Heart left ventricle (tissue), 16 donors: ENCODE results near the gene SYNGR1. TPM values are rescaled to one million over a fixed set of nuclear protein-coding genes. Genes with fewer than 3 reads are reported as not detected.

Experiments used
- ATAC-seq, 4 donors: fragments of 200-7000 bp; cut with Tn5 transposase; one replicate each; pipeline ENCODE4 v1.9.1; 2020 to 2022; ENCODE audit warnings: moderate library complexity in 4 of 4, mild to moderate bottlenecking in 3 of 4, moderate number of reproducible peaks in 1 of 4
- DNase-seq, 5 donors: peaks; one replicate each; pipeline ENCODE4 v3.0.0-alpha.2; 2020
- H3K27ac ChIP-seq, 12 donors: fragments of 200-600 bp; sonication (generic) in 4 of 12; one replicate each; pipeline versions ENCODE4 v1.5.0 to v1.8.0; 2016 to 2022; ENCODE audit warnings: mild to moderate bottlenecking in 2 of 12
- H3K27me3 ChIP-seq, 9 donors: fragments of 200-600 bp; sonication (generic) in 2 of 9; one replicate each; pipeline versions ENCODE4 v1.5.1 to v1.8.0; 2016 to 2022; ENCODE audit warnings: mild to moderate bottlenecking in 3 of 9
- H3K36me3 ChIP-seq, 9 donors: fragments of 200-600 bp; sonication (generic) in 2 of 9; one replicate each; pipeline versions ENCODE4 v1.5.0 to v1.8.0; 2018 to 2022; ENCODE audit warnings: mild to moderate bottlenecking in 2 of 9
- H3K4me1 ChIP-seq, 12 donors: fragments of 200-600 bp; sonication (generic) in 4 of 12; one replicate each; pipeline versions ENCODE4 v1.5.0 to v1.8.0; 2016 to 2022; ENCODE audit warnings: mild to moderate bottlenecking in 3 of 12
- H3K4me3 ChIP-seq, 12 donors: fragments of 200-600 bp; sonication (generic) in 4 of 12; one replicate each; pipeline versions ENCODE4 v1.5.0 to v1.8.0; 2017 to 2022; ENCODE audit warnings: mild to moderate bottlenecking in 9 of 12, moderate library complexity in 4 of 12
- H3K9me3 ChIP-seq, 12 donors: fragments of 200-600 bp; sonication (generic) in 4 of 12; one replicate each; pipeline versions ENCODE4 v1.5.0 to v1.8.0; 2016 to 2022; ENCODE audit warnings: mild to moderate bottlenecking in 1 of 12
- POLR2A ChIP-seq, 2 donors: fragments of 450-650 bp; IDR thresholded peaks; one replicate each; pipeline ENCODE4 v1.6.1; 2017; ENCODE audit warnings: antibody characterized with exemption in 2 of 2, mild to moderate bottlenecking in 2 of 2, moderate library complexity in 2 of 2
- WGBS, 4 donors: extraction: QIAGEN DNeasy Blood & Tissue Kit in 2 of 4; methylation state at CpG; one replicate each; pipeline versions ENCODE4 v1.1.5 to v1.1.7; 2013 to 2018; 5-methylcytosine and 5-hydroxymethylcytosine counted together
- intact Hi-C, 10 donors: fragments of 100-400 bp; cut with DNase I; formaldehyde crosslinking; loops; one replicate each; pipeline versions ENCODE4 v1.11.1 to v1.14.2; 2022
- polyA plus RNA-seq, 2 donors: library from polyadenylated mRNA; stranded (reverse); fragments of 200-250 nt; gene quantifications; one replicate each; pipeline ENCODE4 v1.2.3, GENCODE V29; 2013
- total RNA-seq, 9 donors: library from RNA; depleted of rRNA in 2 of 9; stranded (reverse); fragments of >200 nt in 2 of 9; fragmentation: NEBNext Ultra II Directional in 3 of 9; extraction: Animal tissue kit (Norgen Biotek cat#: 25700) in 3 of 9; gene quantifications; one replicate each; pipeline versions ENCODE4 v1.1.0 to v1.2.4, GENCODE V29; 2016 to 2023
- TF ChIP-seq, protein P1 (sequence below), 12 donors: fragments of 200-600 bp; sonication (generic) in 4 of 12; IDR thresholded peaks; one replicate each; pipeline versions ENCODE4 v1.5.0 to v1.8.0; 2018 to 2022; ENCODE audit warnings: antibody characterized with exemption in 12 of 12, mild to moderate bottlenecking in 5 of 12
- donor health status: ischemic (EF 13 %, LVEDD 7.1; RV severe dilation, severe dysfunction).
- donor health status: healthy with polysubstance abuse.
- donor health status: DM: no; HTN: yes; CAD: no.
- donor health status: DM: no; HTN: no; CAD: no.
- donor health status: ischemic (EF 25% LVEDD 6.9; RV normal size, moderate dysfunction).
- donor health status: ischemic (EF 25% LVEDD 5.7; RV mildly dilated, moderate dysfunction).
- donor health status: healthy.
- donor health status: DM: yes; HTN: yes; CAD: no.
- donor health status: ischemic (EF 35%, LVEDD 5.7; RV mildly dilated, moderate dysfunction).
- donor health status: nonischemic (EF 11% LVEDD 7.7; RV severe dilation, severe dysfunction).
- donor health status: DM: yes; HTN: yes; CAD: no.
- donor health status: PGD.
- donor health status: ischemic (EF 29% LVEDD 5.4; RV normal size, mild dysfunction).
- donor health status: nonischemic (EF 23%, LVEDD 6.1; RV moderate dilation, normal function).

Gene SYNGR1
- total and polyA plus RNA-seq, 11 donors, result 20.0 to 49.9 (median 39.3) TPM

DNA sequence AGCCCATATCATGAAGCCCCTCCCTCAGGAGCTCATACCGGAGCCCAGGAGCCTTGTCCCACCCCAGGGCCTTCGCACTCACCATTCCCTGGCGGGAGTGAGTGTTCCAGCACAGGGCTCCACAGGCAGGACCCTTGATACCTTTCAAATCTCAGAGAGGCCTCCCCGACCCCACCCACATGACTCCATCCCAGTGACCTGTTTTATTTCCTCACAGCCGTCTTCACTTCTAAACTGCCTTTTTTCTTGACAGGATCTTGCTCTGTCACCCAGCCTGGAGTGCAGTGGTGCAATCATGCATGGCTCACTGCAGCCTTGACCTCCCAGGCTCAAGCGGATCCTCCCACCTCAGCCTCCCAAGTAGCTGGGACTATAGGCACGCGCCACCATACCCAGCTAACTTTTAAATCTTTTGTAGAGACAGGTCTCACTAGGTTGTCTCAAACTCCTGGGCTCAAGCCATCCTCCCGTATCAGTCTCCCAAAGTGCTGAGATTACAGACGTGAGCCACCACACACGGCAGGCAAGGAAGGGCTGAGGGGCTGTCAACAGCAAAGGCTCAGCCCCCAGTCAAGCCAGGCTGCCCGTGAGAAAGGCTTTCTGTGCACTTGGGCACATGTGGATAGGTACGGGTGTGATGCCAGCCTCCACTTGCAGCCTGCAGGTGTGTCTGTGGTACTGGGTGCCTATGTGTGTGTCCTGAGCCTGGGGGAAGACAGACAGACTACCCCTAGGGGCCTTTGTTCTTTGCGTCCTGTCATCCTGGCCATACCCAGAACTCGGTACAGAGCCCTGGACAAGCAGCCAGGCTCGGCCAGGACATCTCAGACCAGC lies 39.7 kb upstream of the SYNGR1 start:
- peak in 2 of 5 donors; percentile 27 to 28 for DNase-seq
- H3K4me1 ChIP-seq, result peaks cover 6 to 52% (median 36%) of the 10 kb centered on the region in 12 donors
- no peak overlapping the region for H3K27ac ChIP-seq
- TF ChIP-seq, protein P1, sequence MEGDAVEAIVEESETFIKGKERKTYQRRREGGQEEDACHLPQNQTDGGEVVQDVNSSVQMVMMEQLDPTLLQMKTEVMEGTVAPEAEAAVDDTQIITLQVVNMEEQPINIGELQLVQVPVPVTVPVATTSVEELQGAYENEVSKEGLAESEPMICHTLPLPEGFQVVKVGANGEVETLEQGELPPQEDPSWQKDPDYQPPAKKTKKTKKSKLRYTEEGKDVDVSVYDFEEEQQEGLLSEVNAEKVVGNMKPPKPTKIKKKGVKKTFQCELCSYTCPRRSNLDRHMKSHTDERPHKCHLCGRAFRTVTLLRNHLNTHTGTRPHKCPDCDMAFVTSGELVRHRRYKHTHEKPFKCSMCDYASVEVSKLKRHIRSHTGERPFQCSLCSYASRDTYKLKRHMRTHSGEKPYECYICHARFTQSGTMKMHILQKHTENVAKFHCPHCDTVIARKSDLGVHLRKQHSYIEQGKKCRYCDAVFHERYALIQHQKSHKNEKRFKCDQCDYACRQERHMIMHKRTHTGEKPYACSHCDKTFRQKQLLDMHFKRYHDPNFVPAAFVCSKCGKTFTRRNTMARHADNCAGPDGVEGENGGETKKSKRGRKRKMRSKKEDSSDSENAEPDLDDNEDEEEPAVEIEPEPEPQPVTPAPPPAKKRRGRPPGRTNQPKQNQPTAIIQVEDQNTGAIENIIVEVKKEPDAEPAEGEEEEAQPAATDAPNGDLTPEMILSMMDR (IDR thresholded peaks at IDR 0.05), result no peak
- TF ChIP-seq POLR2A (IDR thresholded peaks at IDR 0.05), result no peak
- no peaks in the 10 kb centered on the region for H3K9me3 ChIP-seq
- peaks cover 2 to 41% (median 37%) of the 10 kb centered on the region in 9 donors for H3K36me3 ChIP-seq
- intact Hi-C loops, result loop anchor here (2.0 to 10.0 kb wide), 10 partner anchors 63 to 545 kb away; partner anchors contain the start of genes PDGFB (in 3 of the 10), ATF4 (in 2 of the 10) and CBX6 (in 2 of the 10)
- H3K27me3 ChIP-seq, result no peaks in the 10 kb centered on the region
- 72 to 89% (median 74%) methylated on average over 13 to 16 of the region's 16 CpGs for WGBS, 4 donors
- ATAC-seq, result peak in 1 of 4 donors; percentile 1
- no peak overlapping the region for H3K4me3 ChIP-seq

DNA sequence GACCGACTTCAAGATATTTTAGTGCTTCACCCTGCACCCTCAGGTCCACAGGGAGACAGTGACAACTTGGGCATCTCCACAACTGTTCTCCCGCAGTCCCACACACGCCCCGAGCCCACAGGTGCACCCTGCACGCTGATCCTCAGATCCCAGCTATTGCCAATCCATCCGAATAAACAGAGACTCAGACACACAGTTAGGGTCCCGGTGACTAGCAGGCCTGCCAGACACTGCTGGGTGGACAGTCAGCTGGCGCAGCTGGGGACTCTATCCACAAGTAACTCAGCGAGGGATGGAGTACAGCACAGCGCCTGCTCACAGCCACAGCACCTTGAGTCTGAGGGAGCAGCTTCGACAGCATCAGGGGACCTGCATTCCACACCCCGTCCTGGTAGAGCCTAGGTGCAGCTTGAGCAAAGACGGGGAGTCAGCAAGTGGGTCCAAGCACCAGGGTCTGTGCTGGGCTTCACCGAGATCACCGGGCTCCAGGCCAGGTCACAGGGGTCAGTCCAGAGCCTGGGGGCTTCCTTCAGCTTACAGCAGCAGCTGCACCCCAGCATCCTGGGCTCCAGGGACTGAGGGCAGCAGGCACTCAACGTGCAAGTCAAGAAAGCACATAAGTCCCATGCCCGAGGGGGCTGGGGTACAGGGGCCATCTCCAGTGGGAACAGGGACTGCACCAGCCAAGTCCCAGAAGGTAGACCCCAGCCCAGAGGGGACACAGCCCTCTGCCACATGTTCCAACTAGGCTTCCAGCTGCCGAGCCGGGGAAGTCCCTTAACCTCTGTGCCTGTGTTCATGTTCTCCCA lies 38.0 kb upstream of the SYNGR1 start:
- DNase-seq, result peak in 2 of 5 donors; percentile 36 to 47
- ATAC-seq, result no peak
- H3K9me3 ChIP-seq, result no peaks in the 10 kb centered on the region
- H3K27ac ChIP-seq, result no peak overlapping the region
- peaks cover 2 to 58% (median 54%) of the 10 kb centered on the region in 9 donors for H3K36me3 ChIP-seq
- H3K4me3 ChIP-seq, result no peak overlapping the region
- H3K4me1 ChIP-seq, result peaks cover 16 to 68% (median 52%) of the 10 kb centered on the region in 12 donors
- no peaks in the 10 kb centered on the region for H3K27me3 ChIP-seq
- TF ChIP-seq POLR2A (IDR thresholded peaks at IDR 0.05), result no peak
- TF ChIP-seq, protein P1 (IDR thresholded peaks at IDR 0.05), result no peak
- WGBS, 4 donors, result 86 to 89% (median 87%) methylated on average over 15 to 19 of the region's 19 CpGs
- intact Hi-C loops, result loop anchor here (1.0 to 10.0 kb wide), 11 partner anchors 69 to 547 kb away; partner anchors contain the start of genes PDGFB (in 3 of the 10), ATF4 (in 2 of the 10) and CBX6 (in 2 of the 10)

- 85 to 92% (median 86%) methylated on average over 5 of the region's 5 CpGs for WGBS, 4 donors
- Histone ChIP-seq H3K27ac (no peak overlapping the region), H3K4me1 (peaks cover 17 to 74% (median 56%) of the 10 kb centered on the region in 12 donors), H3K36me3 (peaks cover 2 to 64% (median 60%) of the 10 kb centered on the region in 9 donors), H3K27me3 (no peaks in the 10 kb centered on the region), H3K4me3 (no peak overlapping the region), H3K9me3 (no peaks in the 10 kb centered on the region)
- DNase-seq, result peak in 2 of 5 donors; percentile 4 to 21
- no peak for ATAC-seq
- intact Hi-C loops, result loop anchor here in 9 of 10 donors (2.0 to 10.0 kb wide), 8 partner anchors 70 to 548 kb away; partner anchors contain the start of genes PDGFB (in 3 of the 9), ATF4 (in 2 of the 9) and CBX6 (in 2 of the 9)
- TF ChIP-seq, protein P1 (IDR thresholded peaks at IDR 0.05), result no peak
- TF ChIP-seq POLR2A (IDR thresholded peaks at IDR 0.05), result no peak
Observed at GRCh38 chr22:39312410-39312809, 37.4 kb upstream of the SYNGR1 start.
